SU-DHL-6 (cell line): ENCODE results near the gene NACAD.

Source experiments
- CTCF ChIP-seq: fragments of 200-600 bp; sonication (generic); IDR thresholded peaks from one replicate; pipeline ENCODE4 v1.5.1; 2017; ENCODE audit warnings: antibody characterized with exemption, mild to moderate bottlenecking, low read length, moderate library complexity; ENCODE audit not compliant: insufficient read depth, poor library complexity, severe bottlenecking
- EZH2phosphoT487 ChIP-seq: fragments of 200-600 bp; sonication (generic), shearing (Covaris generic); conservative IDR thresholded peaks from 2 replicates; pipeline ENCODE4 v1.6.1; 2018; ENCODE audit warnings: mild to moderate bottlenecking, antibody characterized with exemption, low read length, moderate library complexity, mixed read lengths

- TF ChIP-seq CTCF (no peak), EZH2phosphoT487 (no peak)
Measured at GRCh38 chr7:45037876-45038275, 50.9 kb downstream of the NACAD start.
